ENCODE measurements around the gene TMEFF2. TPM values are rescaled to one million over a fixed set of nuclear protein-coding genes. Genes with fewer than 3 reads are reported as not detected.

The TMEFF2 gene
- total RNA-seq, 1 donor from 2014 or later = 23.9 TPM

DNA sequence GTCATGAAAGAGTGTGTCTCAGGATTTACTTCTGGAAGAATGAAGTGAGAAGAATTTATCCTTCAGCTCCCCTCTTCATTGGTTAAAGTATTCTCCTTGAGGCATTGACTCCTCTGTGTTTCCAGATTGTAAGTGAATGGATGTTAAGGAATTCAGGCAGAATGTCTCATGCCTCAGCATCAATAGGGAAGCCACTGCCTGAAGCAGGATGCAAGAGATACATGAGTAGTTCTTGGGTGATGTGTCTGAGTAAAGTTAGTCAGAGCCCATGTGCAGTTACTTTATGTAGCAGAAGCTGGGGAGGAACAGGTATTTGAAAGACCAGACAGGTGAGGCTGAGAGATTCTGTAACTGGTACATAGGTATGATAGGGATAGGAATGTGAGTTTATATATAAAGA is 34.0 kb upstream of the TMEFF2 start:
- Mint-ChIP-seq H3K4me3 (ENCODE audit: unreplicated experiment) (no peak overlapping the region), H3K4me1 (ENCODE audit: low read depth, unreplicated experiment) (peaks cover 5% of the 10 kb centered on the region), H3K9me3 (ENCODE audit: unreplicated experiment) (peaks cover 2% of the 10 kb centered on the region), H3K27ac (ENCODE audit: unreplicated experiment) (no peak overlapping the region), H3K36me3 (ENCODE audit: unreplicated experiment) (no peaks in the 10 kb centered on the region), H3K27me3 (ENCODE audit: unreplicated experiment) (no peaks in the 10 kb centered on the region)
- no peak for DNase-seq
- no peak for TF ChIP-seq CTCF (IDR thresholded peaks at IDR 0.05; ENCODE audit: partially characterized antibody, unreplicated experiment)

- no peaks in the 10 kb centered on the region for H3K36me3 Mint-ChIP-seq (ENCODE audit: unreplicated experiment)
- TF ChIP-seq CTCF (IDR thresholded peaks at IDR 0.05; ENCODE audit: partially characterized antibody, unreplicated experiment) = no peak
These were observed 24.2 kb upstream of the TMEFF2 start for GRCh38 chr2:192218970-192219369.

DNA sequence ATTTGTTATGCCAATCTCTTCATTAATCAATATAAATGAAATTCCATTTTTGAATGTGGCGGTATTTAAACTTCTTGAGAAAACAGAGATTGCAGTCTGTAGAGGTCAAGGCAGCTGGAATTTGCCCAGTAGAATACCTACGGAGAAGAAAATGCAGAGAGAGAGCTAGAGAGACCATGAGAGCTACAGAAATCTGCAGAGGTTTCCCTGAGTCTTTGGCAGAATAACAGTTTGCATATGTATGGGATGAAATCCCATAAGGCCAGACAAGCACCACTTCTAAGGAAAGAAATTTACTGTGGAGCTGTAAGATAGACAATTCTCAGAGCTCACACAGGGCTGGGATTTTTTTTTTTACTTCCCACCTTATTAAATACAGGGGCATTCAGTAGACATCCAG is 23.6 kb upstream of the TMEFF2 start:
- Mint-ChIP-seq H3K4me3 (ENCODE audit: unreplicated experiment) (no peak overlapping the region), H3K27ac (ENCODE audit: unreplicated experiment) (no peak overlapping the region), H3K9me3 (ENCODE audit: unreplicated experiment) (no peaks in the 10 kb centered on the region), H3K4me1 (ENCODE audit: low read depth, unreplicated experiment) (no peaks in the 10 kb centered on the region), H3K27me3 (ENCODE audit: unreplicated experiment) (no peaks in the 10 kb centered on the region), H3K36me3 (ENCODE audit: unreplicated experiment) (no peaks in the 10 kb centered on the region)
- DNase-seq = no peak
- TF ChIP-seq CTCF (IDR thresholded peaks at IDR 0.05; ENCODE audit: partially characterized antibody, unreplicated experiment) = no peak

More at GRCh38 chr2:192218970-192219369, 24.2 kb upstream of the TMEFF2 start:
- Mint-ChIP-seq H3K4me1 (ENCODE audit: low read depth, unreplicated experiment) (no peaks in the 10 kb centered on the region), H3K9me3 (ENCODE audit: unreplicated experiment) (no peaks in the 10 kb centered on the region), H3K4me3 (ENCODE audit: unreplicated experiment) (no peak overlapping the region), H3K27ac (ENCODE audit: unreplicated experiment) (no peak overlapping the region), H3K27me3 (ENCODE audit: unreplicated experiment) (no peaks in the 10 kb centered on the region)
- no peak for DNase-seq

GRCh38 chr2:192216336-192216735 is 21.6 kb upstream of the TMEFF2 start:
- H3K4me1 Mint-ChIP-seq (ENCODE audit: low read depth, unreplicated experiment) = no peaks in the 10 kb centered on the region
- H3K4me3 Mint-ChIP-seq (ENCODE audit: unreplicated experiment) = no peak overlapping the region
- no peak overlapping the region for H3K27ac Mint-ChIP-seq (ENCODE audit: unreplicated experiment)
- no peaks in the 10 kb centered on the region for H3K27me3 Mint-ChIP-seq (ENCODE audit: unreplicated experiment)
- H3K9me3 Mint-ChIP-seq (ENCODE audit: unreplicated experiment) = peaks cover 2% of the 10 kb centered on the region
- TF ChIP-seq CTCF (IDR thresholded peaks at IDR 0.05; ENCODE audit: partially characterized antibody, unreplicated experiment) = no peak
- DNase-seq = no peak
- no peaks in the 10 kb centered on the region for H3K36me3 Mint-ChIP-seq (ENCODE audit: unreplicated experiment)

DNA sequence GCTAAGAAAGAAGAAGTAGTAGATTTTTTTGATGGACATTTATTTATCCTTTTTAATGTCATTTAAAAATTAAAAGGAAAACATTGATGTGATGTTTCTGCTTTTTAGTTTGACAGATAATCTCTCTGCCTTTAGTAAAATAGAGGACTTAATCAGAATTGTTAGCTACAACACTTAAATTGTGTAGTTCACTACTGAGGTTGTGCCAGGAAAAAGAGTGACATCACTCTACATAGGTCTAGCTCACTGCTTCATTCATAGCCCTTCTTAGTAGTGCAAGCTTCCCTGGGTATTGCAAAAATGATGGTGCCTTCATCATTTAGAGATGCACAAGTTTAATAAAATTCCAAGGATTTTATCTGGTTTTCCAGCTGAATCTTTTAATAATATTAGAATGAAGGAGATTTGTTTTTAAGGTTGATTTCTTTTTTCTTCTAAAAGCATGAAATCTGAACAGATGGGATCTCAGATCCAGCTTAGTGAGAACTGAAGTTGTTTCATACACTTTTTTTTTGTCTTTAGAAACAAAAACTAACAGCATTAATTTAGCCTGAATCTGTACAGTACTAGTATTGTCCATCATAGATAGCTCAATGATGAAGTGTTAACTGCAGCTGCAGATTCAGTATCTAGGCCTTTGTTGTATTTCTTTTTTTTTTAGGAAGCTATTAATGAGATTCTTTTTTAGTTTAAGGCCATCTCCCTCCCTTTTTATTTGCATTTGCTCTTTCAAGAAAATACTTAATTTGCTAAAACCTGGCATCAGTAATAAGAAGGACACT is 20.6 kb upstream of the TMEFF2 start:
- H3K27me3 Mint-ChIP-seq (ENCODE audit: unreplicated experiment) = no peaks in the 10 kb centered on the region
- H3K9me3 Mint-ChIP-seq (ENCODE audit: unreplicated experiment) = peaks cover 2% of the 10 kb centered on the region
- H3K36me3 Mint-ChIP-seq (ENCODE audit: unreplicated experiment) = no peaks in the 10 kb centered on the region
- no peak overlapping the region for H3K27ac Mint-ChIP-seq (ENCODE audit: unreplicated experiment)
- H3K4me1 Mint-ChIP-seq (ENCODE audit: low read depth, unreplicated experiment) = no peaks in the 10 kb centered on the region
- TF ChIP-seq CTCF (IDR thresholded peaks at IDR 0.05; ENCODE audit: partially characterized antibody, unreplicated experiment) = no peak
- no peak overlapping the region for H3K4me3 Mint-ChIP-seq (ENCODE audit: unreplicated experiment)
- DNase-seq = no peak

Measured in glutamatergic neuron (in vitro differentiated cells).